Measurements from ENCODE around the gene TBC1D4.

TBC1D4 gene, protein sequence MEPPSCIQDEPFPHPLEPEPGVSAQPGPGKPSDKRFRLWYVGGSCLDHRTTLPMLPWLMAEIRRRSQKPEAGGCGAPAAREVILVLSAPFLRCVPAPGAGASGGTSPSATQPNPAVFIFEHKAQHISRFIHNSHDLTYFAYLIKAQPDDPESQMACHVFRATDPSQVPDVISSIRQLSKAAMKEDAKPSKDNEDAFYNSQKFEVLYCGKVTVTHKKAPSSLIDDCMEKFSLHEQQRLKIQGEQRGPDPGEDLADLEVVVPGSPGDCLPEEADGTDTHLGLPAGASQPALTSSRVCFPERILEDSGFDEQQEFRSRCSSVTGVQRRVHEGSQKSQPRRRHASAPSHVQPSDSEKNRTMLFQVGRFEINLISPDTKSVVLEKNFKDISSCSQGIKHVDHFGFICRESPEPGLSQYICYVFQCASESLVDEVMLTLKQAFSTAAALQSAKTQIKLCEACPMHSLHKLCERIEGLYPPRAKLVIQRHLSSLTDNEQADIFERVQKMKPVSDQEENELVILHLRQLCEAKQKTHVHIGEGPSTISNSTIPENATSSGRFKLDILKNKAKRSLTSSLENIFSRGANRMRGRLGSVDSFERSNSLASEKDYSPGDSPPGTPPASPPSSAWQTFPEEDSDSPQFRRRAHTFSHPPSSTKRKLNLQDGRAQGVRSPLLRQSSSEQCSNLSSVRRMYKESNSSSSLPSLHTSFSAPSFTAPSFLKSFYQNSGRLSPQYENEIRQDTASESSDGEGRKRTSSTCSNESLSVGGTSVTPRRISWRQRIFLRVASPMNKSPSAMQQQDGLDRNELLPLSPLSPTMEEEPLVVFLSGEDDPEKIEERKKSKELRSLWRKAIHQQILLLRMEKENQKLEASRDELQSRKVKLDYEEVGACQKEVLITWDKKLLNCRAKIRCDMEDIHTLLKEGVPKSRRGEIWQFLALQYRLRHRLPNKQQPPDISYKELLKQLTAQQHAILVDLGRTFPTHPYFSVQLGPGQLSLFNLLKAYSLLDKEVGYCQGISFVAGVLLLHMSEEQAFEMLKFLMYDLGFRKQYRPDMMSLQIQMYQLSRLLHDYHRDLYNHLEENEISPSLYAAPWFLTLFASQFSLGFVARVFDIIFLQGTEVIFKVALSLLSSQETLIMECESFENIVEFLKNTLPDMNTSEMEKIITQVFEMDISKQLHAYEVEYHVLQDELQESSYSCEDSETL (N-terminal part only)

DNA sequence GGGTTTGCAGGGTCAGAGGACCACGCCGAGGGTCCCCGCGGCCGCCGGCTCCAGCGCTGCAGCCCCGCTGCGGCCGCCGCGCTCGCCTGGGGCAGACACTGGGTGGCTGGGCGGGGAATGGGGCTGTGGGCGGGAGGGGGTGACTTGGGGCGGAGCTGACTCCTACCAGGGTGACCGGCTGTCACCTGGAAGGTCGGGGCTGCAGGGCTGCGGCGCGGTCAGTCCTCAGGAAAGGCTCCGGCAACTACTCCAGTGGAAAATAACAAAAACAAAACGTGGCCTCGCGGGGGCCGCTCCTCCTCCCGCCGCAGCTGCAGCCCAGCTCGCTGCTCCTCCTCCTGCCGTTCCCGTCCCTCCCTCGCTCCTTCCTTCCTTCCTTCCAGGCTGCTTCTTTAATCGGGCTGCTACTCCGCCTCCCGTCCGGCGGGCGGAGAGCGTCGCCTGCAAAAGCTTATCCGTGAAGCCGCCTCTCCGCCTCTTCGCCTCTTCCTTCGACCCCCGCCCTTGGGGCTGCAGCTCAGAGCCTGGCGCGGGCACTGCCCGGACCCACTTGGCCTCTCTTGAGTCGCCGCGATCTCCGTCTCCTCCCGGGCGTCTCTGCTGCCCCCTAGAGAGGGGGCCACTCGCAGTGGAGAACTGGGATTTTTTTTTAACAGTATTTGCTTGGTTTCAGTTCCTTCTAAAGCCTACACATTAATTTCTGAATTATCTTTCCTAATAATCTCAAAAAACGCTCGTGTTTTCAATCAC is at the start of gene TBC1D4:
Gene TBC1D4 (minus strand): TSS at position 100 of the 750 bp plus-strand sequence. CDS start 402 bp downstream, outside the sequence.
- DNase-seq: no peak

DNA sequence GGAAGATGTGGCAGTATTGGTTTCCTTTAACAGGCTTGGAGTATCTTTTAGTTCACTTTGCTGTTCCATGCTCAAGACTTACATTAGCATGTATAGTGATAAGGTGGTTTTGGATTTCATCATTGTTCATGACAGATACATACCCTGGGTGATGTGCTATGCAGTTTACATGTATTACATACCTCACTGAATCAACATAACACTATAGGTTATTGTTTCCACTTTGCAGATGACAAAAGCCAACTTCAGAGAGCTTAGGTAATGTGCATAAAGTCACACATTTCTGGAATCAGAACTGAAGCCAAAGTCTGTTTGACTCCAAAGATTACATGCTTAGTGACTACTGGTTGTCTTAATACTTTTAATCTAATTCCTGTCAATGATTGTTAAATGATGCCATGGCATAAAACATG is 48.6 kb upstream of the TBC1D4 start:
- no peak for DNase-seq

DNA sequence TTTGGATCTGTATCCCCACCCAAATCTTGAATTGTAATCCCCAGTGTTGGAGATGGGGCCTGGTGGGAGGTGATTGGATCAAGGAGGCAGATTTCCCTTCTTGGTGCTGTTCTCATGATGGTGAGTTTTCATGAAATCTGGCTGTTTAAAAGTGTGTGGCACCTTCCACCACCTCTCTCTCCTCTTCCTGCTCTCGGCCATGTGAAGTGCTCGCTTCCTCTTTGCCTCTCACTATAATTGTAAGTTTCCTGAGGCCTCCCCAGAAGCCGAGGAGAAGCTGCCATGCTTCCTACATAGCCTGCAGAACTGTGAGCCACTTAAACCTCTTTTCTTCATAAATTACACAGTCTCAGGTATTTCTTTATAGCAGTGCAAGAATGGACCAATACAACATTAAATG is 40.0 kb upstream of the TBC1D4 start:
- no peak for DNase-seq

DNA sequence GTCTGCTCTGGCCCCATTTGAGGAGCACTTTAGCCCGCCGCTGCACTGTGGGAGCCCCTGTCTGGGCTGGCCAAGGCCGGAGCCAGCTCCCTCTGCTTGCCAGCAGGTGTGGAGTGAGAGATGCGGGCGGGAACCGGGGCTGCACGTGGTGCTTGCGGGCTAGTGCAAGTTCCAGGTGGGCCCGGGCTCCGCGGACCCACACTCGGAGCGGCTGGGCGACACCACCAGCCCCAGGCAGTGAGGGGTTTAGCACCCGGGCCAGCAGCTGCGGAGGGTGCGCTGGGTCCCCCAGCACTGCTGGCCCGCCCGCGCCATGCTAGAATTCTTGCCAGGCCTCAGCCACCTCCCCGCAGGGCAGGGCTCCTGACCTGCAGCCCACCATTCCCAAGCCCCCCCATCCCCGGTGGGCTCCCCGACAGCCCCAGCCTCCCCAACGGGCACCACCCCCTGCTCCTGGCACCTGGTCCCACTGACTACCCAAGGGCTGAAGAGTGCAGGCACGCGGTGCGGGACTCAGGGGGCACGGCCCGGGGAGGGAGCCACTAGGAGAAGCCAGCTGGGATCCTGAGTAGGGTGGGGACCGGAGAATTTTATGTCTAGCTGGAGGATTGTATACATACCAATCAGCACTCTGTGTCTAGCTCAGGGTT is 36.6 kb upstream of the TBC1D4 start:
- no peak for DNase-seq

DNA sequence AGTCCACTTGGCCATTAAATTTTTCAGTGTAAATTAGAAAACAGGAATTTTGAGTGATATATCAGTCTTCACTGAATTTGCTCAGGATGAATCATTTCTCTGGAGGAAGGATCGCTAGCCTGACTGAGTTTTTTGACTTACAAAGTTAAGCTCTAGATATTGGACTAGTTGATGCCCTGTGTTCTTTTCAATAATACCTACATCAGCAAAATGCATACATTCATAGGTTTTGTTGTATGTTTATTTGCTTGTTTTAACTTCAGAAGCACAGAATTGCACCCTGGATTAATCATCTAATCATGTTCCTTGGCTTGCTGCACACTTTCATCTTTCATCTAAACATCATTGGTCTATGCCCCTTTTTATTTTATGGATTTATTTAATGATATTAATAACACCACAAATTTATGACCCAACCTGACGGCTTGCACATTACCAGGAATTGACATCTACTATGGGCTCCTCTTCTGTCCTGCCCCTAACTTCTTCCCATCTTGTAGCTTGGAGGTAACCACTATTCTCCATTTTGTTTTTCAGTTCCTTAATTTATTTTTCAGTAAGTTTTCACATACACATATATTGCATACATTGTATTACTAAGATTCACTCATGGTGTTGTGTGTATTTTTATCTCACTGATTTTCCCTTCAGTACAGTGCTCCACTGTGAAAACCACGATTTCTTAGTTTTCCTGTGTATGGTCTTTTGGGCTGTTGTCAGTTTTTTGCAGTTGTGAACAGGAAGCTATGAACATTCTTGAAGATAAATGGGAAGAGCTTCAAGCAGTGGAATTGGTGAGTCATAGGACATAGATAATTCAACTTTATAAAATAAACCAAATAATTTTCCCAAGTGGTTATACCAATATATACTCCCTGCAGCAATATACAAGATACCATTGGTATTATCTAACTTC is 32.4 kb upstream of the TBC1D4 start:
- no peak for DNase-seq

DNA sequence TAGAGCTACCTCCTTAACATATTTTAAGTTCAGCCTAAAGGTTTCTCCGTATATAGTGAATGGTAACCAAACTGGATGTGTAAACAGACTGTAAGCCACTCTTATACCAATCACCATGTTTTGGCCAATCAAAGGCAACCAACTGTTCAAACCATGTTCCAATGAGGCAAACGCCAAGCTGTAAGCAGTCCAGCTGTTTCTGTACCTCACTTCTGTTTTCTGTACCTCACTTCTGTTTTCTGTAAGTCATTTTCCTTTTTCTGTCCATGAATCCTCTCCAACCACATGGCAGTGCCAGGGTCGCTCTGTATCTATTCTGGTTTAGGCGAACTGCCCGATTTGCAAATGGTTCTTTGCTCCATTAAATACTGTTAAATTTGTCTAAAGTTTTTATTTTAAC is 31.3 kb upstream of the TBC1D4 start:
- no peak for DNase-seq

DNA sequence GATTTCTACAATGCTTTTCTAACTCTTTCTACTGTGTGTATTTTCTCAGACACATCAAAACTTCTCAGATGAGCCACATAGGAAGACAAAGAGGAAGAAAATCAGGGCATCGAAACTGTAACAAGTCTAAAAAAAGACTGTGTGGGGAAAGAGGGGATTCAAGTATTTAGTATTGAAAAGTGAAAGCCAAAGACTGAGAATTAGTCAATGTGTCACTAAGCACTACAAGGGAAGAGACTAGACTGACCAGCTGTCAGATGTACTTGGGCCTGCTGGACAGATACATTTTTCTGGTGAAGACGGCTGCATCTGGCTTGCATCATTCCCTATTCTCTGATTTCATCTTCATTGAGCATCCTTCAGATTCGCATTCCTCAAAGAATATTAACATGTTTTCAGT is 30.3 kb upstream of the TBC1D4 start:
- no peak for DNase-seq

DNA sequence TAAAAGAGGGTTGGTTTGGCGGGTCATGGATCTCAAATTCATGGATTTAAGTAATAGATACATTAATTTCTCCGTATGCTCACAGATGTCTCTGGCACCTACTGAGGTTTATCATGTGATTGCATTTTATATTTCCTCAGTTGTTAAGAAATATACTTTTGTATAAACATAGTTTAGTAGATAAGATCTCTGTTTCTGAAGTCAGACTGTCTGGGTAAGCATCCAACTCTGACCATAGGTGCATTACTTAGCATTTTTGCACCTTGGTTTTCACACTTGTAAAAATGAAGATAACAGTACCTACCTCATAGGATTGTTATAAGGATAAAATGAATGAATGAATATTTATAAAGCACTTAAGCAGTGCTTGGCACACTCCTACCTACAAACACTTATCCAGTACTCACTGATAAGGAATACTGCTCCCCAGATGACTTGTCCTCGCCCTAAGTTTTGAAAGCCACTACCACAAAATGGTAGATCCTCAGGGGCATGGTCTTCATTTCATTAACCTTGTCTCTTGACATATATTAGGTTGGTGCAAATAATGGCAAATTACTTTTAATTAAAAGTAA is 29.2 kb upstream of the TBC1D4 start:
- DNase-seq: no peak

DNA sequence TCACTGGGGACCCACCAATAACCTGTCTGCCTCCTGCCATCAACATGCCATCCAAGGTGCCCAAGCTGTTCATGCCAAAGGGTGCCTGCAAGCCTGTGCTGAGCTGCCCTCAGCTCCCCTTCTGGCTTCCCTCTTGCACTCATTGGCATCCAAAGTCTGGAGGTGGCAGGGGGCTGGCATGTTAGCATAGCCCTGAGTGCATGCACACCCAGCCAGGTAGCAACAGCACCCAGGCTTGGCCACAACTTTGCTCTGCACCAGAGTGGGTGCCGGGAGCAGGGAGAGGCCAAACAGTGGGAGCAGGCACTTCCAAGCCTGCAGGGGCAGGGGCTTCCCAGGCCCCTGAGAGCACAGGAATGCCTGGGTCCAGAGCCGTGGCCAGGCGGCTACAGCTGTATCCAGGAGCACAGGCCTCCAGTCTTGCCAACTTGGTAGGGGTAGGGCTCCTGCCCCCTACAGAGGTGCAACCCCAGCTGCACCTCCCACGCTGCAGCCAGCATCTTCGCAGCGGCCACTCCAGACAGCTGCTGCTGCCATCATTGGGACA is 26.1 kb upstream of the TBC1D4 start:
- DNase-seq: no peak

DNA sequence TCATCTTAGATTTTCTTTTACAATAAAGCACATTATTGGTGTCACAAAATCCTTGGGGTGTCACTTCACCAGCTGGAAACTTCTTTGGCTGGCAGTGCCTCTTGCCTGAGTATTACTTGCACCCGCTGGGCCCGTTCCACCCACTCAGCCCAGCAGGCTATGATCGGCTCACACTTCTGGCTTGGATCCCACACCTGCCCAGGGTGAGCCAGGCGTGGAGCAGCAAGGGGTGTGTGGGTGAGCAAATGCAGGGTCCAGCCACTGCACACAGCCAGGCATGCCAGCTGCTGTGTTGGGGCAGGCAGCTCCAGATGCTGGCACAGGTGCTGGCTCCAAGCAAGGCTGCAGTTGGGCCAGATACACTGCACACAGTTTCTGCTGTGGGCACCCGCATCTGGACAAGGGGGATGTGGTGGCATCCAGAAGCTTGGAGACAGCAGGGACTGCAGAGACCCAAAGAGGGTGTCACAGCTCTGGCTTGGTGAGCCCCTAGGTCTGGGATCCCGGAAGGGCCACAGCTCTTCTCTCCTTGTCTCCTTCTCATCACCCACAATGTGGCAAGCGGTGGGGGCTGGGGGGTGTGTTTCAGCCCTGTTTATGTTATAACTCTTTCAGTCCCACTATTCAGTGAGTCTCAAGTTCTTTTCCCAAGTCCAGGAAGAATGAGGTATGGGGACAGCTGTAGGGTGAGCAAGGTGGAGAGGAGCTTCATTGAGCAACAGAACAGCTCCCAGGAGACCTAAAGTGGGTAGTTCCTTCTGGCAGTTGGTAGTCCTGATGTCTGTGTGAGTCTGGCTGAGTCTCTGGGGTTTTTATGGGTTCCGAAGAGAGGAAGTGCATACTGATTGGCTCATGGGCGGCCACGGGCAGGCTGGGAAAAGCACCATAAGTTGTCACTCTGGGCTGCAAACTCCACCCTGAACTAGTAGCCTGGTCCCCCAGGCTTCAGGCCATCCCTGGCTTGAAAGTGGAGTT is 25.3 kb upstream of the TBC1D4 start:
- DNase-seq: no peak

DNA sequence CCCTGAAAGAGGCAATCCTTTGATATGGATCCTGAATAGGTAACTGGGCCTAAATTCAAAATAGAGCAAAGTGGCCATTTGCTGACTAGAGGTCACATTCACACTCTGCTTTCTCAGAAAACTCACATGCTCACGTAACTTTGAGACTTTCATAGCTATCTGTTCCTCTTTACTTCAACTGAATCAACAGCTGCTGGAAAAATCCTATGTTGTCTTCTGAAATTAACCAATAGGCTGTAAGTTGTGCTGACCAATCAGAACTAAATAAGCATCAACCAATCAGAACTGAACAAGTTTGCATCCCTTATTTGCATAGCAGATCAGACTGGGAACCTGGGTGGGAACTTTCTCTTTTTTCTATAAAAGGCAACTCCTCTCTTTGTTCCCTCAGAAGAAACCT is 24.0 kb upstream of the TBC1D4 start:
- DNase-seq: no peak

DNA sequence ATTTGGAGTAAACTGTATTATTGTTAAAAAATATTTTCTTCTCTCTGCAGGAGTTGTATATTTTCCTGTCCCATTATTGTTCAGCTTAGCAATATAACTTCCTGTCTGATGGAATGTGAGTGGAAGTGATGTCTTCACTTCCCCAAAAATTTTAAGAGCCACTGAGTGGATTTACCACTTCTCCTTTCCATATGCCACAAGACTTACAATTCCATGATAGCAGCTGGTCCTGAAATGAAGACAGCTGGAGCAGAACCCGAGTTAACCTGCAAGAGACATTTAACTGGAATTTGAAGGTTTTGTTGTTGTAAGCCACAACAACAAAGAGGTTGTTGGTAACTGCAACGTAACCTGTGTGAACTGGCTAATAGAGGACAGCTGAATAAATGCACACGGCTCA is 23.4 kb upstream of the TBC1D4 start:
- no peak for DNase-seq

DNA sequence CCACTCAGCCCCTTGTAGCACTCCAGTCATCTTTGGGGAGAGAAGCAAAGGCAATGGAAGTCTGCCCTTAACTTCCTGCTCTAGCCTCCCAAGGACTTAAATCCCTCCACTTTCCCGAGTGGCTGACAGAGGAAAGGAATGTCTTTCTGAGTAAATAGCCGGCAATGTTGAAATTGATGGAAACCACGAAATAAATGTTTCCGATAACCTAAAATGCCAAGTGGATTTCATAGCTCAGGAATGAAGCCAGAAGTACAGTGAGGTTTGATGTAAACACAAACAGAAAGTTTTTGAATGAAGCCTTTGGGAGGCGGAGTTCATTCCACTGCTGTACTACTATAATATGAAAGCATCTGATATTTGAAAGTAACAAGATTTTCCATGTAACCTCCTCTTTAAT is 14.0 kb upstream of the TBC1D4 start:
- DNase-seq: no peak

DNA sequence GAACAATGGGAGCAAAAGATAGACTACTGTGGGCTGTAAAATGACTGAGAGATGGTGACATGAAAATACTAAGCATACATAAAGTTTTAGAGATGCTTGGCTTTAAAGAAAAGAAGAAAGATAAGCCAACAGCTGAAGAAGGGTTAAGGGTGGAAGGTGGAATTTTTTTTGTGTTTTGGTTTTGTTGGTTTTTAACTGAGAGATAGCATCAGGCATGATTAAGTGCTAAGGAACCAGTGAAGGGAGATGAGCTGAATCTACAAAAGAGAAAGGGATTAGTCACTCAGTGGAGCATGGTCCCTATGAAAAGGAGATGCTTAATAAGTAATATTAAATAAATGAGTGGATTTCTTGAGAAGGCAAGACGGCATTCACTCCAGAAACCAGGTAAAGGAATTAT is 12.5 kb upstream of the TBC1D4 start:
- DNase-seq: no peak

DNA sequence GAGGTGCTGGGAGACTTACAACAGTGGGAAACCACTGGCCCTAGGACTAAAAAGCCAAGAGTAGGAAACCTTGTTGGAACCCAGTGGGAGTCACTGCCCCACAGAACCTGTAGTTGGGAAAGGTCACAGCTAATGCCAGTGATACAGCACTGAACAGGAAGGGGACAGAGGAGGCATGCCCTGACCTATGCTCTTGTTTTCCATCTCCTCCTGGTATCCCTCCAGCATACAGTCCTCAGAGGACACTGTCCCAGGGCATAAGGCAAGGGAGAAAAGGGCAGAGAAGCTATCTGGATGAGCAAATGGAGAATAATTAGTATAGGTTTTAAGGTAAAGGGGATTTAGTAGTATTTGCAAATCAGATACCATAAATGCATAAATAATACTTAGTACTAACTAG is 11.2 kb upstream of the TBC1D4 start:
- no peak for DNase-seq

DNA sequence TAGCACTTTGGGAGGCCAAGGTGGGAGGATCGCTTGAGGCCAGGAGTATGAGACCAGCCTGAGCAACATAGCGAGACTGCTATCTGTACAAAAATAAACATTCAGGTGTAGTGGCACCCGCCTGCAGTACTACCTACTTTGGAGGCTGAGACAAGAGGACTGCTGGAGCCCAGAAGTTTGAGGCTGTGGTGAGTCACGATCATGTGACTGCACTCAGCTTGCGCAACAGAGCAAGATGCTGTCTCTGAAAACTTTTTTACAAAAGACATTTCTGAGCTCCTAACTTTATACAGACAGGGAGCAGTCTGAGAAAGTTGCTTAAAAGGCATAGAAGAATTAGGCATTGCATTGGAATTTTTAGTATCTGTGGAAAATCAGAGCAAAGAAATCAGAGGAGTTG is 10.4 kb upstream of the TBC1D4 start:
- DNase-seq: no peak

DNA sequence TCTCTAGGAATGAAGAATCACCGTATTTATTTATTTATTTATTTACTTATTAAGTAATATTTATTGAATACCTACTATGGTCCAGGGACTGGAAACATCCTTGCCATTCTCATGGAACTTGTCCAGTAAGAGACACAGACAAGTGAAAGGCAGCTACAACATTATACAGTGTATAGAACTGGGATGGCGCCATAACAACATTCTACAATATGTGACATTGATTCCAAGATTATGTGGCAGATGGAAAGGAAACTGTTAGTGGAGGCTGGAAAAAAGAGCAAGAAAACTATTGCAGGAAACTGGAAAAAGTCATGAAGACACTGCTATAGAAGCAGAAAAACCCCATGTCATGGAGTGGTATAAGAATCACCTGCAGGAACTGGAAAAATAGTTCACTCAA is 9.4 kb upstream of the TBC1D4 start:
- no peak for DNase-seq

DNA sequence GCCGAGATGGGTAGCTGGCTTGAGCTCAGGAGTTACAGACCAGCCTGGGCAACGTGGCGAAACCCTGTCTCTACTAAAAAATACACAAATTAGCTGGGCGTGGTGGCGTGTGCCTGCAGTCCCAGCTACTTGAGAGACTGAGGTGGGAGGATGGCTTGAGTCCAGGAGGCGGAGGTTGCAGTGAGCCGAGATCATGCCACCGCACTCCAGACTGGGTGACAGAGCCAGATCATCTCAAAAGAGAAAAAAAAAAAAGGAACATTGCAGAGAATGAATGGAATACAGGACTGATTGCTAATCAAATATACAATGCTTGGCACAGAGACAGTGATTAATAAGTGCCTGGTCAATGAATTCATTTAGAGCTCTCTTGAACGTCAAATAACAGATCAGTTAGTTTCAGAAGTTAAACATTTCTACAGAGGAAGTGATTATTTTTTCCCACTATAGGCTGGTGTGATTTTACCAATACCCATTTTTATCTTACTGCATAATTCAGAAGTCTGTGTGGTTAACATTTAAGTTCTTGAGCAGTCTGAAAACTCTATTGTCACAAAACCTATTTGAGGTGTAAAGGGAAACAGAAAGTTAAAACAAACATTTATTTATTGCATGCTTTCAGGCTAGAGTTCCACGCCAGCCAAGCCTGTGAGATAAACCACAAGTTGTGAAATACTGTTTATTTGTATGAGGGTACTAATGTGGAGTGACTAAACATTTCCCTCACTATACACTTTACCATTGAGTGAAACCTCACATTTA is 7.7 kb upstream of the TBC1D4 start:
- DNase-seq: no peak
